ENCODE data around the gene OPRD1.

Gene OPRD1

GRCh38 chr1:28915031-28915895 lies 103.3 kb downstream of the OPRD1 start:
- peak; percentile 49 for DNase-seq

- DNase-seq = no peak
Measured at GRCh38 chr1:28917757-28918118, 105.8 kb downstream of the OPRD1 start.
